Midbrain (tissue), 1 donor: ENCODE results near the gene TNIP1.
A peak's percentile ranks its signal among the peaks of the same experiment; 100 is the strongest.

Experiments
- DNase-seq: peaks from one replicate; lab custom pipeline; 2025; lab: John Stamatoyannopoulos, UW

TNIP1 gene, protein sequence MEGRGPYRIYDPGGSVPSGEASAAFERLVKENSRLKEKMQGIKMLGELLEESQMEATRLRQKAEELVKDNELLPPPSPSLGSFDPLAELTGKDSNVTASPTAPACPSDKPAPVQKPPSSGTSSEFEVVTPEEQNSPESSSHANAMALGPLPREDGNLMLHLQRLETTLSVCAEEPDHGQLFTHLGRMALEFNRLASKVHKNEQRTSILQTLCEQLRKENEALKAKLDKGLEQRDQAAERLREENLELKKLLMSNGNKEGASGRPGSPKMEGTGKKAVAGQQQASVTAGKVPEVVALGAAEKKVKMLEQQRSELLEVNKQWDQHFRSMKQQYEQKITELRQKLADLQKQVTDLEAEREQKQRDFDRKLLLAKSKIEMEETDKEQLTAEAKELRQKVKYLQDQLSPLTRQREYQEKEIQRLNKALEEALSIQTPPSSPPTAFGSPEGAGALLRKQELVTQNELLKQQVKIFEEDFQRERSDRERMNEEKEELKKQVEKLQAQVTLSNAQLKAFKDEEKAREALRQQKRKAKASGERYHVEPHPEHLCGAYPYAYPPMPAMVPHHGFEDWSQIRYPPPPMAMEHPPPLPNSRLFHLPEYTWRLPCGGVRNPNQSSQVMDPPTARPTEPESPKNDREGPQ

DNA sequence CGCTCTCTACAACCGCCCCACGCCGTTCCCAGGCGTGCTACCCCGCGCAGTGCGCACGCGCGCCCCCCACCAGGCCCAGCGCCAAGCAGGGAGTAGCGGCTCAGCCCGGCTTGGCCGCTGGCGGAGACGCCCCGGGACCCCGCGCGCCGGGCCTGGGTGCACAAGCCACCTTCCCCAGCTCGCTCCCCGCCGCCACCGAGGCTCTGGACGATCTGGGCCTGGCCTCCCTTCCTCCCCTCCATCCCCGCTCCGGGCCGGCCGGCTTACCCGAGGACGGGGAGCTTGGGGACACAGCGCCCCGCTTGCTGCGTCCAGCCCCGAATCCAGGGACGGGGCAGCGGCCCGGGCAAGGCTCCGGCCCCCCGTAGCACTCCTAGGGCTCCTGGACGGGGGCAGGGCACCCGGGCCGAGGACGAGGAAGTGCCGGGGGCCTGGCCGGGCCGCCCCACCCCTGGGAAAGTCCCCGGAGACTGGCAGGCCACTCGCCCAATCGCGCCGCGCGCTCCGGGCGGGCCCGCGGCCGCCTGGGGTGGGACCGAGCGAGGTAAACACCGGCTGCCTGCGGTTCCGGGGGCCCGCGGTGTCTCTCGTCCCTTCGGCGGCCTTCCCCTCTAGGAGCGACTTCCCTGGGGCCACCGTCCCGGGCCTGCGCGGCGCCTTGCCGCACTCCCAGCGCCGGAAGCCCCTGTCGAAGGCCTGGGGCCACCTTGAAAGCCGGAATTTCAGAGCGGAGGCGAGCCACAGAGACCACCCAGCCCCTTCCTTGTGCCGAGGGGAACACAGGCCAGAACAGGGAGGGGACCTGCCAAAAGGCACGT, at the start of gene TNIP1:
Gene TNIP1 (minus strand): TSS at position 422 of the 818 bp plus-strand sequence. CDS start 15,939 bp downstream, outside the sequence.
- DNase-seq: peak; percentile 88

DNA sequence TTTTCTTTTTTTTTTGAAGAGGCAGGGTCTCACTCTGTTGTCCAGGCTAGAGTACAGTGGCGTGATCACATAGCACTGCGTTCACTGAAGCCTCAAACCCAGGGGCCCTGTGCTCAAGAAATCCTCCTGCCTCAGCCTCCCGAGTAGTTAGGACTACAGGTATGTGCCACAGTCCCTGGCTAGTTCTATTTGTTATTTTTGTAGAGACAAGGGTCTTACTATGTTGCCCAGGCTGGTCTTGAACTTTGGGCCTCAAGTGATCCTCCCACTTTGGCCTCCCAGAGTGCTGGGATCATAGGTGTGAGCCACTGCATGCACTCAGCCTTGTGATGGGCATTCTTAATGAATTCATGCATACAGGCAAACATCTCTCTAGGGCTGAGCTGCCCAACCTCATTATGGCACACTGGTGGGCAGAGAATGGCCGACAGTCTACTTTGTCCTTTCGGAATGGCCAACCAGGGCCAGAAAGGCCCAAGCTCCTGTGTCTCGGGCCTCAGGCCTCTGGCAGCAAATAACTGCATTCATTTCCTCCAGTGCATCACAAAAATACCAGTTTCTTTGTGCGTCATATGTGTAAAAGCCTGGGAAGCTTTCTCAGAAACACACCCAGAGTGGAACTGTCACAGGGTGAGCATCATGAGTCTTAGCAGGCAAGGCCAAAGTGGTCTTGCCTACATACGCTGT, 49.5 kb upstream of the TNIP1 start:
- DNase-seq: no peak

DNA sequence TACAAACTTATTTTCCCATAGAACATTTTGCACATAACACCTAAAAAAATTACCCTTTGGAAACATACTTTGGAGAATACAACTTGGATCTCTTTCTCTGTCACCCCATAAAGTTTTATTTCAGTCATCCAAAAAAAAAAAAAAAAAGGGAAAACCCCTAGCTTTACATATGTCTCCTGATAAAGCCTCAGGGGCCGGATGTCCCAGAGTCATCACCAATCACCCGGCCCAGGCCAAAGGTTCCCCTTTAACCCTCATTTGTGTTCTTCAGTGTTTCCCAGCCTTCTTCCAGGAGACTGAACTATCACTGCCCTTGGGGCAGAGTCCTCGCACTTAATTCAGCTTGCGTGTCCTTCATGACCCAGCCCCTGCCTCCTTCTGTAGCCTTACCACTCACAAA, 48.0 kb upstream of the TNIP1 start:
- DNase-seq: no peak

DNA sequence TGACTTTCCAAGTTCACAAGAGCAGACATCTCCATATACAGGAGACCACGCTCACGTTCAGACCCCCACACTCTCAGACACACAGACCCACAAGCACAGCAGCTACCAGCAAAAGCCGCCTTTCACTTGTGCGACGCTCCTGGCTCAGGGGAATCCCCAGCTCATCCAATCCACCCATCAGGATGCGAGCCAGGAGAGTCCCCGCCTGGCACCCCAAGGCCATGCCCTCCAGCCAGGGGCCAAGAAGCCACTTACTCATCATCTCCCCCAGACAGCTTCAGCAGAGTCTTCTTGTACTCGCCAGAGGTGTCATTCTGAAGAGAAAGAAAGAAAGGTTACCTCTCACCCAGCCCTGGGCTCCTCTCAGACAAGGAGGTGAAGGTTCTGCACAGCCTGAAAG, 47.1 kb upstream of the TNIP1 start:
- no peak for DNase-seq

DNA sequence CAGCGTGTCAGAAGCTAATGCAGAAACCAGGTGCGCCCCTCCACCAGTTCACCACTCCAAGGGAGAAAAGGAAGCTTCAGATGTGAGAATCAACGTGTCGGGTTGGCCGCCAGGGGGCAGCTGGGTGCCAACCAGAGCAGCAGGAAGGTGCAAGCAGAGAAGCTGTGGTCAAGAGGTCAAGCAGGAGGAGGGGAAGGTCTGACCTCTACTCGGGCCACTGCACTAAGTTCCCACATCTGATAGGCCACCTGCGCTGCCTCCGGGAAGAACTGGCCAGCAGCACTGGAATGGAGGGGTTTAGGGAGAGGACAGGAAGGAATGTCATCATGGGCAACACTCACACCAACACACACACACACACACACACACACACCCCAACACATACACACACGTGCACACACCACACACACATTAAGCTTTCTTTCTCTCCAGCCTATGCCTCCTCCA, 45.4 kb upstream of the TNIP1 start:
- peak; percentile 75 for DNase-seq

DNA sequence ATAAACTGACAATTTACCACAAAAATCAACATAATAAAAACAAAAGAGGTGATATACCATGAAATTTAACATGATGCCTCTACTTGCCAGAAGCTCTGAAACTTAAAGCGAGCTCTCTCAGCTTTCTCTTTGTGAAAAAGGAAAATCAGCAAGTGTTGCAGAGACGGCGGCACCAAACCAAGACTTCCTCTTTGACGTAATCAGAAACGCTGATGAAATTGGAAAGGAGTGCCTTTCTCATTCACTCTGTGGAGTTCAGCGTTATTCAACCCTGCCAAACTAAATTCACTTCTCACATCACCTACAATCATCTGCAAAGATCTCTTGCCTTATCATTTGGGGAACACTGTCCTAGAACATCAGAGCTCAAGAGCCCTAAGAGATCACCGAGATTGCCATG, 44.6 kb upstream of the TNIP1 start:
- no peak for DNase-seq

DNA sequence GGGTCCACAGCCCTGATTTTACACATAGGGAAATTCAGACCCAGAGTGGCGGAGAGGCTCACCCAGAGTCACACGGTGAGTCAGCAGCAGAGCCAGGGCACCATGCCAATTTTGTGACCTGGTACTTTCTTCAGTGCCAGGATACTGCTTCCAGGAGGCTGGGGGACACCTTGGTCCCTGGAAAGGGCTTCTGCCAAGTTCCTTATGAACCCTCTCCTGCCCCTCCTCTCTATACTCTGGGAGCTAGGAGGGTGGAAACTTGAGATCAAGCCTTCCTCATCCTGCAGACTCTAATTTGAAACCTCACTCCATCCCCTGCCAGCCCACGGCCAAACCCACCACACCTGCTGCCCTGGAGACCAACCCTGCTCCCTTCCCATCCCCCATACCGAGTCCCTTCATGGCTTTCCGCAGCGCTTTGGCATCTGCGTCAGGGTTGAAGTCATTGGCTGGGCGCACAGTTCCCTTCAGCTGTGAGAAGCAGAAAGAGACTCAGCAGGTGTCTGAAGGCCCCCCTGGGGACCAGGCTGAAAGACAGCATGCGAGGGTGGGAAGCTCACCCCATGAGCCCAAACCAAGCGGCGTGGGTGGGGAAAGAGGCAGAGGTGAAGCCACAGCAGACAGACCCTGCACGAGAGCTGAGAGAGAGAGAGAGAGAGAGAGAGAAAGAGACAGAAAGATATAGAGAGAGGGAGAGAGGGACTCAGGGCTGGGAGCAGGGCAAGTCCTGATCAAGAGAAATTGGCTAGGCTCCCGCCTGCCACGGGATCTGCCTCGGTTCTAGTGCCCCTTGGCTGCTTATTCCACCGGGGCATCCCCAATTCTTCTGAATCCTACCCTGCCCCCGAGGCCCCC, 43.3 kb upstream of the TNIP1 start:
- no peak for DNase-seq

DNA sequence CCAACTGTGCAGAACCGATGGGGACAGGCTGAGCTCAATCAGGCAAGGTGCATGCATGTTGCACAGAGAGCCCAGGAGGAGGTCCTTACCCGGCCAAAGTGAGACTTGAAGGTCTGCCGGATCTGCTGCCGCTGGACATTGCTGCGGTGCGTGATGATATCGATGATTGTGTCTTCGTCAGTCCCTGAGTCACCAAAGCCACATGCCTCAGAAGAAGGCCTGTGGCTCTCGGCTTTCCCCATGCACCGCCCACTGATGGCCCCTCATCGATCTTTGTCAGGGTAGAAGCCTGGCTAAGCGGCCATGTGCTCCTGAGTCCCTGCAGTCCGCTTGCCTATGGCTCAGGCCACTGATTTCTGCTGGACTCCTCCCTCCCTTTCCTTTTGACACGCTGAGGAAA, 42.0 kb upstream of the TNIP1 start:
- DNase-seq: no peak

DNA sequence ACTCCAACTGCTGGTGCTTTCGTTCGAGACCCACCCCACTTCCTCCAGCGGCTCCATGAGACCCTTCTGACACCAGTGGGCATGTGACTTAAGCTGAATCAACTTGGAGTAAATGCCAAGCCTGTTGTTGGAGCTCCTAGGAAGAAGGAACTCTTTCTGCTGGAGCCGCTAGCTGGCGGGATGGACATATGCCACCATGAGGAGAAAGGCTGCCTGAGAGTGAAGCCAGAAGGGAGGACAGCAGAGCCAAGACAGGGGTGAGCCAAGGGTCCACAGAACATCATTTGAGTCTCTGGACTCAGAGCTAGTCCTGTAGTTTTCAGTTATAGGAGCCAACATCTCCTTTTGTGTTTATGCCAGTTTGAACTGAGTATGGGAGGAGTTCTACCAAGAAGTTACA, 40.8 kb upstream of the TNIP1 start:
- DNase-seq: peak; percentile 20

DNA sequence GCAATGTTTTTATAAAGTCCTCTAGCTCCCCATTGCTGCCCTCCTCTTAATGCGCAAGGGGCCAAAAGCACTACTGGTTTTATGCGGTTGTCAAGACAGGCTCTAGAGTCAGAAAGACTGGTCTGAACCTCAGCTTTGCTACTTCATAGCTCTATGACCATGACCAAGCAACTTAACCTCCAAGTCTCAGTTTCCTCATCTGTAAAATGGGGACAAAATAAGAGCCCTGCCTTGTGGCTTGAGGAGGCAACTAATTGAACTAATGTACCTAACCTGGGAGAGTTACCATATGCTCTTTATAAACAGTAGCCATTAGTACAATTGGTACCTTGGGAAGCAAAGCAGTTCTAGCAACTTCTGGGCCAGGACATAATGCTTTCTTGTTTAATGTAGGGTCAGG, 40.3 kb upstream of the TNIP1 start:
- DNase-seq: no peak

DNA sequence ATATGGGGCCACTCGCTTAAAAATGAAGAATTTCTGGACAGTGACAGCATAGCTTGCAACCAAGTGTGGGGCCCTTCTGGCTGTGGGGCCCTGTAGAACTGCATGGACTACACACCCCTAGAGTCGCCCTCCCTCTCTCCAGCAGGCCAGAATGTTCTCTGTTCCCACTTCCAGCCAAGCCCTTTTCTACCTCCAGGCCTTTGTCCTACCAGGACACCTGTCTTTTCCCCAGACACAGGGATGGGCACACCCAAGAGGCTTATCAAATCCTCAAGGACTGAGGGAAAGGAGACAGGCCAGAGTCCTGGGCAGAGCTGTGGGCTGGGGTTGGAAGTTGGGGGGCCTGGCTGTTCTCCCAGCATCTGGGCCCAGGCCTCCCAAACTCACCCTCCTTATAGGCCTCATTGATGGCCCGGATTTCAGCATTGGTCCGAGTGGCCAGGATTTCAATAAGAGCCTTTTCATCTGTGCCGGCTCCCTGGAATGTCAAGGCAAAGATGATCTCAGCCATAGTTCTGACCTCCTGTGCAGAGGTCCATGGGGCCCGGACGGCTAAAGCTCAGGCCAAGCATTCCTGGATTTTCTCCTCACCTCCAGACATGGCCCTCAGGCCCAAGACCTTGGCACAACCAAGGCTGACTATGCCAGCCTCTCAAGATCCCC, 38.2 kb upstream of the TNIP1 start:
- DNase-seq: no peak

DNA sequence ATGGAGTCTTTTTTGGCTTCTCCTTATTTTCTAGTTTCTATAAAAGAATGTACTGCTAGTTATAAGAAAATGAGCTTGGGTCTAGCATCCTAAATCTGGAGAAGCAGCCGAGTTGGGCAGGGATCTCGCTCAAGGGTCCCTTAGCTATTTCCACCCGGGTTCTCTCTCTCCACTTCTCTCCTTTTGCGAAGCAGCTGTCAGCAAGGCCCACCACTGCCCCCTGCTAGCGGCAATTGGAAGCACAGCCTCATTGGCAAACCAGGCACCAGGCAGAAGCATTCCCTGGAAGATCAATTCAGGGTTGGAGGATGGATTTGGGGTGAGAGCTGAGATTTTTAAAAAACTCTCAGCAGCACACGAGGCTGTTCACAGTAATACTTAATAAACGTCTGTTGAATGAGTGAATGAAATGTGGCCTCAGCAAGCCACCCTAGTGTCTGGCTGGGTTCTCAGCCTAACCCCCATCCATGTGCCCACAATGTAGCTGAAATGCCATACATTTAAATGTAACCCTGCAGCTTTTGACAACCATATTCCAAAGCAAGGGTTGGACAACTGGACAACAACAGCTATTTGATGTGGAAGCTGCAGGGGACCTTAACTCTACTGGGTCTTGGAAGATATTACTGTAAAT, 34.6 kb upstream of the TNIP1 start:
- peak; percentile 74 for DNase-seq

DNA sequence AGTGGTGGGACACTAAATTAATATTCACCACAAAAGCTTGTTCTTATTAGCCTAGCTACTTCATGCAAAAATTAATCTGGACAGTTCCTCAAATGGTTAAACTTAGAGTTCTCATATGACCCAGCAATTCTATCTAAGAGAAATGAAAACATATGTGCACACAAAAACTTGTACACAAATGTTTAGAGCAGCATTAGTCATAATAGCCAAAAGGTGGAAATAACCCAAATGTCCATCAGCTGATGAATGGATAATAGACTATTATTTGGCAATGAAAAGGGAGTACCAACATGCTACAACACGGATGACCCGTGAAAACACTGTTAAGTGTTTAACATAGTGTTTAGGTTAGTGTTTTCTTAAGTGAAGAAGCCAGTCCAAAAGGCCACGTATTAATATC, 32.8 kb upstream of the TNIP1 start:
- no peak for DNase-seq

DNA sequence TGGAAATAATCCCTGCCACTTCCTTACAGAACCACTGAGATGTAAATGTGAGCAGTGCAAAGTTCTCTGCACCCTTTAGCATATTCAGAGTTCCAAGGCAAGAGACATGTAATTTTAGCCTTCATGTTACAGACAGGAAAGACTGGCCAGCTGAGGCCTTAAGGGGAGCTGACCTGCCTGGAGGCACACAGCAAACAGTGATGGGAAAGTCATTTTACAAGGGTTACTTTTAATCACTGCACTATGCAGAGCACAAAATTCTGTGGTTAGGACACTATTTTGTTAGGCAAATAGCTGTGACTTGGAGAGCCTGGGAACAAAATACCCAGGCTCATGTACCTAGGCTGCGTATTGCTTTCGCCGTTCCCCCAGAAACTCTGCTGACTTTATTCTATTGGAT, 30.2 kb upstream of the TNIP1 start:
- no peak for DNase-seq

DNA sequence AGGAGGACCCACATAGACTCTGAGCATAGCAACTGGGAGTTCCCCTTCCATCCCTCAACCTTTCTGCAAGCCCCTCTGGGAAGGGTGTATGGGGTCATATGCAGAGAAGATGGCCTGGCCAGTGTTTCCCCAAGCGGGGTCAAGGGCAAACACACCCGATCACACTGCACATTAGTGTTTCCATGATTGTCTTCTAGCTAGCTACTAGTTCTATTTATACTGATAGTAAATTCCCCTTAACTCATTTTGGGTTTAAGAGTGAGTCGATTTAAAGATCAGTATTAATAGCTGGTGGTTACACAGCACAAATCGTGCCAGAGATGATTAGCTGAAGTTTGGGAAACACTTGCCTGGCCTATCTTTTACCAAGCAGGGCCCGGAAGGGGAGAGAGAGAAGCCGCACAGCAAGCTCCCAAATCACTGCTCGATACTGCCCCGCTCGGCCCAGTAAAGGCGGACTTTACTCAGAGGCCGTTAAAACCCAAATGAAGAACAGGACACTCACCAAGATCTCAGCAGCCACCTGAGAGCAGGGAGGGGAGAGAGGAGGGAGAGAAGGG, 29.4 kb upstream of the TNIP1 start:
- DNase-seq: no peak

DNA sequence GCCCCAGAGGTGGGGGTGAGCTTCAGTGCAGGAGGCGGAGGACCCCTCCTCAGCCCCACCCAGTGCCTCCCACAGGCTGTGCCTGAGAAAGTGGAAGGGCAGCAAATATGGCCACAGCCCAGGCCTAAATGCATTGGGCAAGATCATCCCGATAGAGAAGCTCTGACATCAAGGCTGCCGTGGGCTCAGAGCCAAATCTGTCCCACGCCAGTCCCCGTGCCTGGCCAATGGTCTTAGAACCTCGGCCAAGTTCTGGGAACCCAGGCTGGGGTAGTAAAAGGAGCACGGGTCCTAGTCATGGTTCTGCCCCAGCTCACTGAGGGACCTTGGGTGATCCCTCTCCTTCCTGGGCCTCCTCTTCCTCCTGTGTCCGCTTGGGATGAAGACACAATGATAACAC, 27.7 kb upstream of the TNIP1 start:
- DNase-seq: no peak

DNA sequence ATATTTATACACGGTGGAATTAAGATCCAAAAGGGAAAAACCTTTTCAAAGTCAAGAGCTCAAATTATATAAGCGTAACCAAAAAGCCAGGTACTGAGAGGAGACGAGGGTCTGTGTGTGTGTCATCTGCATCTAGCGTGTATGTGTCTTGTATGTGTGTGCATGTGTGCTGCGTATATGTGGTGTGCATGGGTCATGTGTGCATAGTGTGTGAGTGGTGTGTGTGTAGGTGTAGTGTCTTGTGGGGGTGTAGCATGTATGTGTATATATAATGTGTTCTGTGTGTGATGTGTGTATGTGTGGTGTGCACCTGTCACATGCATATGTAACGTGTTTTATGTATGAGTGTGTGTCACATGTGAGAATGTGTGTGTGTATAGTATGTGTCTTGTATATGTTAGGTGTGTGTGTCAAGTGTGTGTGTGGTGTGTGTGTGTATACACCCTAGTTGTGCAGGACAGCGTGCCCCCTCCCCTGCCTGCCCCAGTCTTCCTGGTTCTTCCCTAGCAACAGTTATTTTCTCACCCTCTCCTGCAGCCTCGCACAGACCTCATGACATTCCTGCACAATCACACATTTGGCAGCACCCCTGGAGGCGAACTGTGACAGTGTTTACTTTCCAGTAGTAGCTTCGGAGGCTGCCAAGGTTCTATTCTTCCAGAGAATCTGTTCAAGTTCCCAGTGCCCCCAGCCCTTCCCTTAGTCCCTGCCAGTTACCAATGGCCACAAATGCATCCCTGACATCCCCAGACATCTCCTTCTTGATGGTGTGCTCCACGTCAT, 27.1 kb upstream of the TNIP1 start:
- peak; percentile 51 for DNase-seq

DNA sequence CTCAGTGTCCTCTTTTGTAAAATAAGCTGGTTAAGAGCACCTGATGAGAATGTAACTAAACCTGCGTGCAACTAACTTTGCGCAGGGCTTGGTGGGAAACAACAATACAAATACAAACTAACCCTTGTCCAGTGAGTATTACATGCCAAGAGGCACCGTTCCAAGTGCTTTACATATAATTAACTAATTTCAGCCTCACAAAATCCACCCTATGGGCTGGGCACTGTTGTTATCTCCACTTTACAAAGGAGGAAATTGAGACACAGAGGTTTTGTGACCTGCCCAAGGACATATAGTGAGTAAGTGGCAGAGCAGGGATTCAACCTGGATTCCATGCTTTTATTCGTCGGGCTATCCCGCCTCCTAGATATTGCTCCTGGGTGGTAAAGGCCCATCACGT, 26.2 kb upstream of the TNIP1 start:
- DNase-seq: no peak

DNA sequence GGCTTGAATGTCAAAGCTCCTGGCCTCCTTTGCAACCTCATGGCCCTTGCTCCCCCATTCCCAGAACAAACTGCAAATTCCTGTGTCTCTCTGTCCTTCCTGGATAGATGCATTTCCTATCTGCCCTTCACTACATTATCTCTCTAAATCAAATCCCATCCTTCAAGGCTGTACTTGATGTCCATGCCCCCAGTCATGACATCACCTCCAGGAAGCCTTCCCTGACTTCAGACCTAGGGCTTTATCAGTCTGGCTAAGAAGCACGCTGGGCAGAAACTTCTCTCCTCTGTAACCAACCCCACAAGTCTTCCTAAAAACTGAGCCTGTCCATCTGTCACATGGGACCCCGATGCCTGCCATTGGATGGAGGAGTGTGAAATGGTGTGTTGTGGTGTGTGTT, 25.7 kb upstream of the TNIP1 start:
- DNase-seq: no peak
